Mucosa of rectum (tissue), 2 donors: ENCODE results near the gene AGL.
"Not testable (repeated sequence)": the region's sequence is repeated elsewhere in the genome, so short reads cannot be mapped to it uniquely, and the experiment has no call there.

Source experiments
- H3K27ac ChIP-seq, 2 donors: one replicate each; pipeline ENCODE4 v1.7.0; 2013; ENCODE audit warnings: inconsistent platforms in 2 of 2, low read depth in 2 of 2, low read length in 2 of 2
- H3K27me3 ChIP-seq, 2 donors: one replicate each; pipeline ENCODE4 v1.7.0; 2013; ENCODE audit warnings: low read length in 2 of 2; ENCODE audit not compliant: control insufficient read depth in 2 of 2, insufficient read depth in 2 of 2
- H3K36me3 ChIP-seq, 2 donors: one replicate each; pipeline ENCODE4 v1.7.0; 2013; ENCODE audit warnings: low read length in 2 of 2; ENCODE audit not compliant: control insufficient read depth in 2 of 2, insufficient read depth in 2 of 2
- H3K4me1 ChIP-seq, 2 donors: one replicate each; pipeline ENCODE4 v1.7.0; 2013; ENCODE audit warnings: low read length in 2 of 2, mild to moderate bottlenecking in 1 of 2; ENCODE audit not compliant: control insufficient read depth in 2 of 2, insufficient read depth in 2 of 2
- H3K4me3 ChIP-seq, 2 donors: one replicate each; pipeline ENCODE4 v1.7.0; 2013; ENCODE audit warnings: low read length in 2 of 2
- H3K9ac ChIP-seq, 2 donors: one replicate each; pipeline ENCODE4 v1.7.0; 2013; ENCODE audit warnings: low read length in 2 of 2, low read depth in 1 of 2, mild to moderate bottlenecking in 1 of 2
- H3K9me3 ChIP-seq, 2 donors: one replicate each; pipeline ENCODE4 v1.7.0; 2013; ENCODE audit warnings: low read length in 2 of 2; ENCODE audit not compliant: control insufficient read depth in 2 of 2
- donor health status: healthy.
- donor health status: Normal muscosa, but diverticular disease.

The AGL gene

DNA sequence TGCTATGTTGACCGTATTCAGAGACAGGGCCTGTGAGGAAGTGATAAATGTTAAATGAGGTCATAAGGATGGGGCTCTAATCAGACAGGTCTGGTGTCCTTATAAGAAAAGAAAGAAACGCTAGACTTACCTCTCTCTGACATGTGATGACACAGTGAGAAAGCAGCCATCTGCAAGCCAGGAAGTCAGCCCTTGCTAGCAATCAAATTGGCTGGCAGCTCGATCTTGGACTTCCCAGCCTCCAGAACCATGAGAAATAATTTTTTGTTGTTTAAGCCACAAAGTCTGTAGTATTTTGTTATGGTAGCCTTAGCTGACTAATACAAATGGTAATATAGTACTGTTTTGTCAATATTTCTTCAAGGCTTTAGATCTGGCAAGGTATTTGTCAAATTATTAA, 25.1 kb upstream of the AGL start:
- H3K4me3 ChIP-seq: no peak overlapping the region
- H3K9me3 ChIP-seq: no peaks in the 10 kb centered on the region
- H3K4me1 ChIP-seq: no peaks in the 10 kb centered on the region
- H3K27me3 ChIP-seq: no peaks in the 10 kb centered on the region
- H3K36me3 ChIP-seq: no peaks in the 10 kb centered on the region
- no peak overlapping the region for H3K27ac ChIP-seq
- no peak overlapping the region for H3K9ac ChIP-seq

GRCh38 chr1:99825702-99826101, 24.5 kb upstream of the AGL start:
- H3K36me3 ChIP-seq: no peaks in the 10 kb centered on the region
- no peak overlapping the region for H3K27ac ChIP-seq
- no peaks in the 10 kb centered on the region for H3K4me1 ChIP-seq
- no peak overlapping the region for H3K4me3 ChIP-seq
- H3K27me3 ChIP-seq: no peaks in the 10 kb centered on the region
- no peaks in the 10 kb centered on the region for H3K9me3 ChIP-seq
- H3K9ac ChIP-seq: no peak overlapping the region

- H3K9me3 ChIP-seq: no peaks in the 10 kb centered on the region
- H3K9ac ChIP-seq: no peak overlapping the region
- H3K4me1 ChIP-seq: no peaks in the 10 kb centered on the region
- no peak overlapping the region for H3K4me3 ChIP-seq
- H3K27ac ChIP-seq: no peak overlapping the region
- no peaks in the 10 kb centered on the region for H3K36me3 ChIP-seq
- H3K27me3 ChIP-seq: no peaks in the 10 kb centered on the region
These were observed 22.2 kb upstream of the AGL start for GRCh38 chr1:99827970-99828369.

DNA sequence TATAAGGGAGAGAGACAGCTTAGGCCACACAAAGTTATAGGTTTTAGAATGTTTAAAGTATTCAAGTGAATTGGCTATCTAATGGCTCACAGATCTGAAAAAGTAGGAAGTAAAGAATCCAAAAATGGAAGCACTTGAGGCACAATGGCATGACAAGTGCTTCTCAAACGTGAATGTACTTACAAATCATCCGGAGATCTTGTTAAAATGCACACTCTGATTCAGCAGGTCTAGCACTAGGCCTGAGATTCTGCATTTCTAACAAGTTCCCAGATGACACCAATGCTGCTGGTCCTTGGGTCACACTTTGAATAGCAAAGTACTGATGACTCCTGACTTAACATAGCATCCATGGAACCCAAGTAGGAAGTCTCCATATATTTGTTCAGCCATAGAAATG, 20.9 kb upstream of the AGL start:
- no peaks in the 10 kb centered on the region for H3K4me1 ChIP-seq
- H3K9ac ChIP-seq: no peak overlapping the region
- H3K9me3 ChIP-seq: no peaks in the 10 kb centered on the region
- no peaks in the 10 kb centered on the region for H3K36me3 ChIP-seq
- no peaks in the 10 kb centered on the region for H3K27me3 ChIP-seq
- H3K4me3 ChIP-seq: no peak overlapping the region
- H3K27ac ChIP-seq: no peak overlapping the region

DNA sequence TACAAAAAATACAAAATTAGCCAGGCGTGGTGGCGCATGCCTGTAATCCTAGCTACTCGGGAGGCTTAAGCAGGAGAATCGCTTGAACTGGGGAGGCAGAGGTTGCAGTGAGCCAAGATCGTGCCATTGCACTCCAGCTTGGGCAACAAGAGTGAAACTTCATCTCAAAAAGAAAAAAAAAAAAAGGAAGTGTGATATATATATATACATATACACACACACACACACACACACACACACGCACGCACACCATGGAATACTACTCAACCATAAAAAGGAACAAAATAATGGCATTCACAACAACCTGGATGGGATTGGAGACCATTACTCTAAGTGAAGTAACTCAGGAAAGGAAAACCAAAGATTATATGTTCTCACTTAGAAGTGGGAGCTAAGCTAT, 16.2 kb upstream of the AGL start:
- H3K4me3 ChIP-seq, H3K4me1 ChIP-seq, H3K9ac ChIP-seq, H3K9me3 ChIP-seq, H3K27me3 ChIP-seq, H3K27ac ChIP-seq, H3K36me3 ChIP-seq: not testable (repeated sequence)

- not testable (repeated sequence) for H3K4me3 ChIP-seq, H3K27ac ChIP-seq, H3K9me3 ChIP-seq, H3K36me3 ChIP-seq, H3K27me3 ChIP-seq, H3K4me1 ChIP-seq, H3K9ac ChIP-seq
These were observed 13.7 kb upstream of the AGL start for GRCh38 chr1:99836171-99837103.

DNA sequence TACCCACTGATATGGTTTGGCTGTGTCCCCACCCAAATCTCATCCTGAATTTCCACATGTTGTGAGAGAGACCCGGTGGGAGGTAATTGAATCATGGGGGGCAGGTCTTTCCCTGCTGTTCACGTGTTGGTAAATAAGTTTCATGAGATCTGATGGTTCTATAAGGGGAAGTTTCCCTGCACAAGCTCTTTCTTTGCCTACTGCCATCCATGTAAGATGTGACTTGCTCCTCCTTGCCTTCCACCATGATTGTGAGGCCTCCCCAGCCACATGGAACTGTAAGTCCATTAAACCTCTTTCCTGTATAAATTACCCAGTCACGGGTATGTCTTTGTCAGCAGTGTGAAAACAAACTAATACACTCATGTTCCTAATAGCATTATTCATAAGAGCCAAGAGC, 9.8 kb upstream of the AGL start:
- H3K4me3 ChIP-seq, H3K27me3 ChIP-seq, H3K4me1 ChIP-seq, H3K9ac ChIP-seq, H3K9me3 ChIP-seq, H3K36me3 ChIP-seq, H3K27ac ChIP-seq: not testable (repeated sequence)

DNA sequence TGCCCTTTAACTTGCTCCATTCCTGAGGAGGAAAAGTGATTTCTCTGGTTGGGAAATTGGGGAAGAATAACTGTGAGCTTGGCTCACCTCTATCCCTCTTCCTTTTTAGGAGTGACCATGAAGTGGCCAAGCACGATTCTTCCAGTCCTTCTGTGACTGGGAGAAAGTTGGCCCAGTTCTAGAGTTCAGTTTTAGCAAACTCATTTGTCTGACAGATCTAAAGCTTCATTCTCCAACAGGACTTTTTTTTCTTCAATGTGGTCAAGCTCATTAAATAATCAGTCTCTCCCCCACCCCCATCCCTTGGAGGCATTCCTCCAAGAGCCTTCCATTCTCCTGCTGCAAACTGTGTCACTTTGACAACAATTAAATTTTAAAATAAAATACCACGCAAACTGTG, 6.4 kb upstream of the AGL start:
- Histone ChIP-seq H3K9ac (no peak overlapping the region), H3K27ac (no peak overlapping the region), H3K4me3 (no peak overlapping the region), H3K4me1 (no peaks in the 10 kb centered on the region), H3K36me3 (no peaks in the 10 kb centered on the region), H3K9me3 (no peaks in the 10 kb centered on the region), H3K27me3 (no peaks in the 10 kb centered on the region)

DNA sequence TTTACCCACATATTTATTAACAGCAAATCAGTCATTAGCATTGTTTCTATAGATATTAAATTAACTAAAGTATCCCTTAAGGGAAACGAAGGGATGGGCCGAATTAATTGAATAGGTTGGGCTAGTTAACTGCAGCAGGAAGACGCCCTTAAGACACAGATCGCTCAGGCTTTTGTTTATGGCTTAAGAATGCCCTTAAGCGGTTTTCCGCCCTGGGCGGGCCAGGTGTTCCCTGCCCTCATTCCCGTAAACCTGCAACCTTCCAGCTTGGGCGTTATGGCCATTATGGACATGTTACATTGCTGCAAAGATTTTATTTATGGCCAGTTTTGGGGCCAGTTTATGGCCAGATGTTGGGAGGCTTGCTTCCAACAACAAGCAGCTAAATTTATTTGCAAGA, 5.0 kb upstream of the AGL start:
- H3K4me3 ChIP-seq: peak overlapping the region in 1 of 2 donors; percentile 3
- H3K27ac ChIP-seq, H3K4me1 ChIP-seq, H3K36me3 ChIP-seq, H3K9me3 ChIP-seq, H3K27me3 ChIP-seq, H3K9ac ChIP-seq: not testable (repeated sequence)

GRCh38 chr1:99849413-99849743, 783 bp upstream of the AGL start:
- peaks cover 0 to 7% of the 10 kb centered on the region in 2 donors for H3K36me3 ChIP-seq
- H3K9me3 ChIP-seq: no peaks in the 10 kb centered on the region
- no peaks in the 10 kb centered on the region for H3K27me3 ChIP-seq
- peak overlapping the region; percentile 89 to 91 for H3K27ac ChIP-seq
- H3K9ac ChIP-seq: peak overlapping the region; percentile 87 to 90
- H3K4me1 ChIP-seq: peaks cover 5 to 7% of the 10 kb centered on the region in 2 donors
- H3K4me3 ChIP-seq: peak overlapping the region; percentile 83 to 97
